ENCODE measurements around the gene AK5. TPM values are rescaled to one million over a fixed set of nuclear protein-coding genes. Genes with fewer than 3 reads are reported as not detected.
"Not testable (repeated sequence)": the region's sequence is repeated elsewhere in the genome, so short reads cannot be mapped to it uniquely, and the experiment has no call there.

Gene AK5
- total and polyA plus RNA-seq, 4 donors = 0.06 to 3.0 (median 0.15) TPM; not detected in 1

DNA sequence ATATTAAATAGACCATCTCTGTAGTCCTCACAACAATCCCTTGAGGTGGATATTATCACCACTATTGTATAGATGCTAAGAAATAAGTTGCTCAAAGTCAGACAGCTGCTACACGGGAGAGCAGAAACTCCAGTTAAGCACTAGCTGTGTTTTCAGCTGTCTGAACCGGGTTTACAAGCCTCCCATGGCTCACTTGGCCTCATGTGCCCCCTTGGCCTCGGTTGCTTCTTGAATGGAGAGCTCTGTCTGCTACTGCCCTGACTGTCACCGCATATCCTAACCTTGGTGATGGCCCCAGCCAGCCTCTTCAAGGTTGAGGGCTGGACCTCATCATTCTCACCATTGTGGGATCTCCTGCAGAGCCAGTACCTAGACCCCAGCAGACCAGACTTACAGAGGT, 123.4 kb downstream of the AK5 start:
- no peaks in the 10 kb centered on the region for H3K27me3 ChIP-seq (ENCODE audit: control insufficient read depth in 3 of 3, insufficient read depth in 3 of 3, low read length in 2 of 3)
- no peaks in the 10 kb centered on the region for H3K4me1 ChIP-seq (ENCODE audit: control insufficient read depth in 5 of 5, insufficient read depth in 5 of 5, low read length in 5 of 5)
- TF ChIP-seq, protein P1, sequence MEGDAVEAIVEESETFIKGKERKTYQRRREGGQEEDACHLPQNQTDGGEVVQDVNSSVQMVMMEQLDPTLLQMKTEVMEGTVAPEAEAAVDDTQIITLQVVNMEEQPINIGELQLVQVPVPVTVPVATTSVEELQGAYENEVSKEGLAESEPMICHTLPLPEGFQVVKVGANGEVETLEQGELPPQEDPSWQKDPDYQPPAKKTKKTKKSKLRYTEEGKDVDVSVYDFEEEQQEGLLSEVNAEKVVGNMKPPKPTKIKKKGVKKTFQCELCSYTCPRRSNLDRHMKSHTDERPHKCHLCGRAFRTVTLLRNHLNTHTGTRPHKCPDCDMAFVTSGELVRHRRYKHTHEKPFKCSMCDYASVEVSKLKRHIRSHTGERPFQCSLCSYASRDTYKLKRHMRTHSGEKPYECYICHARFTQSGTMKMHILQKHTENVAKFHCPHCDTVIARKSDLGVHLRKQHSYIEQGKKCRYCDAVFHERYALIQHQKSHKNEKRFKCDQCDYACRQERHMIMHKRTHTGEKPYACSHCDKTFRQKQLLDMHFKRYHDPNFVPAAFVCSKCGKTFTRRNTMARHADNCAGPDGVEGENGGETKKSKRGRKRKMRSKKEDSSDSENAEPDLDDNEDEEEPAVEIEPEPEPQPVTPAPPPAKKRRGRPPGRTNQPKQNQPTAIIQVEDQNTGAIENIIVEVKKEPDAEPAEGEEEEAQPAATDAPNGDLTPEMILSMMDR (IDR thresholded peaks at IDR 0.05; ENCODE audit: control extremely low read depth, extremely low read depth) = no peak
- H3K9me3 ChIP-seq (ENCODE audit: control insufficient read depth in 4 of 4, insufficient read depth in 3 of 4, low read length in 3 of 4) = peaks cover 0 to 2% (median 0%) of the 10 kb centered on the region in 4 donors
- 80 to 90% methylated on average over 4 of the region's 4 CpGs for WGBS, 2 donors
- ATAC-seq (ENCODE audit: insufficient read depth, low FRiP score) (no peak), DNase-seq (no peak)
- no peak overlapping the region for H3K9ac ChIP-seq (ENCODE audit: insufficient read depth in 1 of 2, low read length in 2 of 2)
- no peak overlapping the region for H3K27ac ChIP-seq (ENCODE audit: low read depth in 1 of 2, low read length in 1 of 2)
- H3K4me3 ChIP-seq = no peak overlapping the region
- no peaks in the 10 kb centered on the region for H3K36me3 ChIP-seq (ENCODE audit: control insufficient read depth in 4 of 4, insufficient read depth in 4 of 4, low read length in 4 of 4)

DNA sequence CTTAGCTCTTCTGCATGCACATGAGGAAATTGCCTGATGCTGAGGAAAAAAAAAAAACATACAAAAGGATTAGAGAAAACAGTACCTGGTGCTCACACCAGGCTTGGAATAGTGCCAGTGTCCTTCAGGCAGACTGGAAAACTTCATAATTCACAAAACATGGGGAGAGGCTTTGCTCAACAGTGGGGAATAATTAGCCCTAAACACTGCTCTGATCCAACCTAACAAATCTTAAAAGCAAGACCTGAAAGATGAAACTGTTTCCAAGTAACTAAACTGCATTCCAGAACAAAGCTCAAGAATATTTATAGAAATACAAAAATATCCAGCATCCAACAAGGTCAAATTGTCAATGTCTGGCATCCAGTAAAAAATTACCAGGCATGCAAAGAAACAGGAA, 124.8 kb downstream of the AK5 start:
- H3K4me1 ChIP-seq (ENCODE audit: control insufficient read depth in 5 of 5, insufficient read depth in 5 of 5, low read length in 5 of 5) = no peaks in the 10 kb centered on the region
- no peaks in the 10 kb centered on the region for H3K36me3 ChIP-seq (ENCODE audit: control insufficient read depth in 4 of 4, insufficient read depth in 4 of 4, low read length in 4 of 4)
- ATAC-seq (ENCODE audit: insufficient read depth, low FRiP score) = no peak
- TF ChIP-seq, protein P1 (IDR thresholded peaks at IDR 0.05; ENCODE audit: control extremely low read depth, extremely low read depth) = no peak
- H3K27me3 ChIP-seq (ENCODE audit: control insufficient read depth in 3 of 3, insufficient read depth in 3 of 3, low read length in 2 of 3) = no peaks in the 10 kb centered on the region
- no peak overlapping the region for H3K27ac ChIP-seq (ENCODE audit: low read depth in 1 of 2, low read length in 1 of 2)
- no peak overlapping the region for H3K4me3 ChIP-seq
- peaks cover 0 to 2% (median 0%) of the 10 kb centered on the region in 4 donors for H3K9me3 ChIP-seq (ENCODE audit: control insufficient read depth in 4 of 4, insufficient read depth in 3 of 4, low read length in 3 of 4)
- no peak for DNase-seq
- H3K9ac ChIP-seq (ENCODE audit: insufficient read depth in 1 of 2, low read length in 2 of 2) = no peak overlapping the region

DNA sequence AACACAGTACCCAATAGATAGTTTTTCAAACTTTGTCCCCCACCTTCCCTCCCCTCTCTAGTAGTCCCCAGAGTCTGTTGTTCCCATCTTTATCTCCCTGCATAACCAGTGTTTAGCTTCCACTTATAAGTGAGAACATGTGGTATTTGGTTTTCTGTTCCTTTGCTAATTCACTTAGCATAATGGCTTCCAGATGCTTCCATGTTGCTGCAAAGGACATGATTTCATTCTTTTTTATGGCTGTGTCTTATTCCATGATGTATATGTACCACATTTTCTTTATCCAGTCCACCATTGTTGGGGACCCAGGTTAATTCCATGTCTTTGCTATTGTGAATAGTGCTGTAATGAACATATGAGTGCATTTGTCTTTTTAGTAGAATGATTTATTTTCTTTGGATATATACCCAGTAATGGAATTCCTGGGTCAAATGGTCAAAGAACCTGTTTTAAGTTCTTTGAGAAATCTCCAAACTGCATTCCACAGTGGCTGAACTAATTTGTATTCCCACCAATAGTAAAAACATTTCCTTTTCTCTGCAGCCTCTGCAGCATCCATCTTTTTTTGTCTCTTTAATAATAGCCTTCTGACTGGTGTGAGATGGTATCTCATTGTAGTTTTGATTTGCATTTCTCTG, 126.0 kb downstream of the AK5 start:
- no peak for ATAC-seq (ENCODE audit: insufficient read depth, low FRiP score)
- no peak overlapping the region for H3K4me3 ChIP-seq
- H3K27ac ChIP-seq (ENCODE audit: low read depth in 1 of 2, low read length in 1 of 2) = no peak overlapping the region

DNA sequence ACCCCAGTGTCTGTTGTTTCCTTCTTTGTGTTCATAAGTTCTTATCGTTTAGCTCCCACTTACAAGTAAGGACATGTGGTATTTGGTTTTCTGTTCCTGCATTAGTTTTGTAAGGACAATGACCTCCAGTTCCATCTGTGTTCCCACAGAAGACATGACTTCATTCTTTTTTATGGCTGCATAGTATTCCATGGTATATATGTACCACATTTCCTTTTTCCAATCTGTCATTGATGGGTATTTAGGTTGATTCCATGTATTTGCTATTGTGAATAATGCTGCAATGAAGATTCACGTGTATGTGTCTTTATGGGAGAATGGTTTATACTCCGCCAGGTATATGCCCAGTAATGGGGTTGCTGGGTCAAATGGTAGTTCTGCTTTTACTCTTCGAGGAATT, 127.1 kb downstream of the AK5 start:
- not testable (repeated sequence) for ATAC-seq (ENCODE audit: insufficient read depth, low FRiP score); H3K9ac ChIP-seq (ENCODE audit: insufficient read depth in 1 of 2, low read length in 2 of 2); H3K4me1 ChIP-seq (ENCODE audit: control insufficient read depth in 5 of 5, insufficient read depth in 5 of 5, low read length in 5 of 5); H3K4me3 ChIP-seq; H3K36me3 ChIP-seq (ENCODE audit: control insufficient read depth in 4 of 4, insufficient read depth in 4 of 4, low read length in 4 of 4); DNase-seq; H3K27me3 ChIP-seq (ENCODE audit: control insufficient read depth in 3 of 3, insufficient read depth in 3 of 3, low read length in 2 of 3); H3K9me3 ChIP-seq (ENCODE audit: control insufficient read depth in 4 of 4, insufficient read depth in 3 of 4, low read length in 3 of 4); H3K27ac ChIP-seq (ENCODE audit: low read depth in 1 of 2, low read length in 1 of 2)
- 83 to 94% methylated on average over 4 of the region's 4 CpGs for WGBS, 2 donors

More for the DNA sequence above, 126.0 kb downstream of the AK5 start:
- Histone ChIP-seq H3K9me3 (ENCODE audit: control insufficient read depth in 4 of 4, insufficient read depth in 3 of 4, low read length in 3 of 4) (peaks cover 0 to 2% (median 0%) of the 10 kb centered on the region in 4 donors), H3K4me1 (ENCODE audit: control insufficient read depth in 5 of 5, insufficient read depth in 5 of 5, low read length in 5 of 5) (no peaks in the 10 kb centered on the region), H3K36me3 (ENCODE audit: control insufficient read depth in 4 of 4, insufficient read depth in 4 of 4, low read length in 4 of 4) (no peaks in the 10 kb centered on the region), H3K27me3 (ENCODE audit: control insufficient read depth in 3 of 3, insufficient read depth in 3 of 3, low read length in 2 of 3) (no peaks in the 10 kb centered on the region), H3K9ac (ENCODE audit: insufficient read depth in 1 of 2, low read length in 2 of 2) (no peak overlapping the region)
- DNase-seq = no peak
- TF ChIP-seq, protein P1 (IDR thresholded peaks at IDR 0.05; ENCODE audit: control extremely low read depth, extremely low read depth) = no peak

All from lung (tissue), 12 donors.